Endothelial cell of hepatic sinusoid (primary cell): ENCODE data around the gene METTL22.

ENCODE experiments used
- in situ Hi-C: cut with HindIII; loops from 2 replicates; pipeline ENCODE4 v1.10.0; 2017; ENCODE audit warnings: low sequenced_read_pairs

Gene METTL22

DNA sequence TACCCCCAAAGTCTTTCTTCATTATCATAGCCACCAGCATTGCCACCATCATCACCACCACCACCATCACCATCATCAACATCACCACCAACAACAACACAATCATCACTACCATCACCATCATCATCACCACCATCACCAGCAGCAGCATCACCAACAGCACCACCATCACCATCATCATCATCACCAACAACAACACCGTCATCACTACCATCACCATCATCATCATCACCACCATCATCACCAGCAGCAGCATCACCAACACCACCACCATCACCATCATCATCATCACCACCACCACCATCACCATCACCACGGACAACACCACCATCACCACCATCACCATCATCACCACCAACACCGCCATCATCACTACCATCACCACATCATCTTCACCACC lies 30.7 kb upstream of the METTL22 start:
- in situ Hi-C loops = no loop called here

DNA sequence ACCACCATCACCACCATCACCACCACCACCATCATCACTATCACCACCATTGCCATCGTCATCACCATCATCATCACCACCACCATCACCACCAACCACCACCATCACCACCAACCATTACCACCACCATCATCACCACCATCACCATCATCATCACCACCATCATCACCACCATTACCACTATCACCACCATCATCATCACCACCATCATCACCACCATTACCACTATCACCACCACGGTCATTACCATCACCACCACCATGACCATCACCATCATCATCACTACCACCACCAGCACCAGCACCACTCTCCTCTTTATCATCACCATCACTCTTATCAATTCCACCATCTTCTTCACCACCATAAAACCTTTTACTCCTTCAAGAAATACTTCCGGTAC lies 30.0 kb upstream of the METTL22 start:
- in situ Hi-C loops = no loop called here

DNA sequence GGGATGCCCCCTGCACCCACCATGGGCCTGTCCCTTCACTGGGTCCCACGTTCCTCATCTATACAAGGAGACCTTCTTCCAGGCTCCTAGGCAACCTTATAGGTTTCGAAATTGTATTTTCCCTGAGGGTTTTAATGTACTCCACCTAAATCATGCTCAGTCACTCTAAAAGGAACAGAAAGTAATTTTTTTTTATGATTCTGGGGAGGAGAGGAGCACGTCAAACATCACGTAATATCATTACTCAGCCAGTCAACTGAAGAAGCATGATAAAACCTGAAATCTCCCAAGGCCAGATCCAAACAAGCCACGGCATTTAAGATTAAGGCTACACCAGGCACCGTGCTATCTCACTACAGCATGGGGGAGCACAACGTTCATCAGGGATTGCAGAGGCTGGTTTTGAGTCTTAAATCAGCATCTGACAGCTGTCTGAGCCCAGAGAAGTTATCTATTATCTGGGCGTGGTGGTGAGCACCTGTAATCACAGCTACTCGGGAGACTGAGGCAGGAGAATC lies 27.3 kb upstream of the METTL22 start:
- in situ Hi-C loops = no loop called here

DNA sequence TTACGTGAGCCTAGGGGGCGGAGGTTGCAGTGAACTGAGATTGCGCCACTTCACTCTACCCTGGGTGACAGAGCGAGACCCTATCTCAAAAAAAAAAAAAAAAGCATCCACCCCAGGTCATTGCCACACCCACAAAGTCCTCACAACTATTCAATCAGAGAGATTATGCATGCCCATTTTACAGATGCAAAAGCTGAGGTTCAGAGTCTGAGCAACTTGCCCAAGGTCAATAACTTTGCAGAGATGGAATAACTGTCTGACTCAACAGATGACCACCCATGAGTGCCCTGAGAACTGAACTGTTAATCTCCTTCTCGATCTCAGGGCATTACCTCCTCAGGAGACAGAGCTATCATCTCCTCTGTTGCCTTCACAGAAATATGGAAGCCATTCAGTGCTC lies 25.7 kb upstream of the METTL22 start:
- in situ Hi-C loops = no loop called here

DNA sequence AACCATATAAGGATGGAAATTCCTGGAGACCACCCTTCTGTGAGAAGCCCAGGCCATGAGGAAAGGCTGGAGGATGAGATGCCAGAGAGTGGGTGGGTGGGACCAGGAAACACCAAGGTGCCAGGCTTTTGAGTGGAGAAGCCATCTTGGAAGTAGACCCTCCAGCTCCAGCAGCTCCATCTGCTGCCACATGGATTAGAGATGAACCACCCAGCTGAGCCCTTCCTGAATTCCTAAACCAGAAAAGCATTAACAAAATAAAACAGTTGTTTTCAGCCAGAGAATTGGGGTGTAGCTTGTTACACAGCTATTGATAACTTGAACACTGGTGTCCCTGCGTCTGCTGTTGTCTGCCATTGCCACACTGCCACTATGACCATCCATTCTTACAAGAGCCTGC lies 24.9 kb upstream of the METTL22 start:
- in situ Hi-C loops = no loop called here

DNA sequence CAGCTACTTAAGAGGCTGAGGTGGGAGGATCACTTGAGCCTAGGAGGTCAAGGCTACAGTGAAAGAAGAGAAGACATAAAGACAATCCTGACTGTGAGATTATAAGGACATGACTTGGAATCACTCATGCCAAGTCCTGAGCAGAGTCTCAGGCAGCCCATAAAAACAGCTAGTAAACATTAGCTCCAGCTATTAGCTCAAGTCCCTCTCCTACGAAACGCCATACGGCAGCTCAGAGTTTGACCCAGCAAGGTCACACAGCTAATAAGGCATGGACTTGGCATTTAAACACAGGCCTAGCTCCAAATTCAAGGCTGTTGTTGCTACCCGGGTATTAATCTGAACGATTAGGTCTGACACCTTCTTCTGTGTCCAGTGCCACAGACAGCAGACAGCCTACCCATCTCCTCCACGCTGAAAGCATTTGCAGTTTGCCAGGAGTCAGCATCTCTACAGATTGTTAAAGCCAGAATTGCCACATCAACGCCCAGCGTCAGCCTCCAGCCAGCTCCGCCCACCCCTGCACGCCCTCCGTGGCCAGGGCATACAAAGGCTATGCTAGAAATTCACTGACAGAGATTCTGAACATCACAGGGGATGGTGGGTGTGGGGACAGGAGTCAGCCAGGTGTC lies 21.2 kb upstream of the METTL22 start:
- in situ Hi-C loops = no loop called here

DNA sequence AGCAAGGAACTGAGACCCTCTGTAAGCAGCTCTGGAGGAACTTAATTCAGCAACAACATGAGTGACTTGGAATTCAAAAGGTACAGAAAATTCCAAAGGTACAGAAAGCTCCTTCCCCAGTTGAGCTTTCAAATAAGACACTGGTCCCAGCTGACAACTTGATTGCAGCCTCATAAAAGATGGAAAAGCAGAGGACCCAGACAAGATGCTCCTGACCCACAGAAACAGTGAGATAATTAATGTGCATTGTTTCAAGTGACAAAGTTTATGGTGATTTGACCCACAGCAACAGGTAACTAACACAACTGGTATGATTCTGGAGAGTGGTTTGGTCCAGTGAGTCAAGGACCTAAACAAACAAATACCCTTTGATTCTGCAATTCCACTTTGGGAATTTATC lies 15.9 kb upstream of the METTL22 start:
- in situ Hi-C loops = no loop called here

DNA sequence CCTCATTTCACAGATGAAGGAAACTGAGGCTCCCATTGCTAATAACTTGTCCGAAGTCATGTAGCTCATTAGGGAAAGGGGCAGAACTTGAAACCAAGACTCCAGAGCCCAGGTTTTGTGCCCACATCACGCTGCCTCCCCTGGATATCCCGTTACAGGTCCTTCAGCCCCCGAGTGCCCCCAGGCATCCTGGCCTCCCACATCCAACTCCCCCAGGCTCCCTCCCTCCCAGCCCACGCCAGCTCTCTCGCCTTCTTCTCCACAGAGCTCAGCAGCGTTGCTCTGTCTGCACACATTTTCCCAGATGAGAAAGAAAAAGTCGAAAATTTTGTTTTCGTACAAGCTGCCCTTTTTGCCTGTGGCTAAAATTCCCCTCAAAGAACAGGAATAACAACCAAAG lies 14.3 kb upstream of the METTL22 start:
- in situ Hi-C loops = no loop called here

DNA sequence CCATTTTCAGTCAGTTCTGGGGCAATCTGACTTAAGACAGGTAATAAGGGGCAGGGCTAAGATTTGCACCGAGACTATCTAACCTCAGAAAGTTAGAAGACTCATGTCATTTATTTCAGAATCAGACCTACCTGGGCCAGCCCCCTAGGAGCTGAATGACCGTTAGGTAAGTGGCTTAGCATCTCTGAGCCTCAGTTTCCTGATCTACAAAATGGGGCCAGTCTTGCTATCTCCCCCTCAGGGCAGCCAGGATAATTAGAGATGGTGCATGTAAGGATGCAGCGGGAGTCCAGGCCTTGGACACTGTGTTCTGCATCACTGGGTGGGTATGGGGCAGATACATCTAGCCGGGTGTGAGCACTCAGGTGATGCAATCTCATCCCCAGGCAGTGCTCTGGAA lies 10.4 kb upstream of the METTL22 start:
- in situ Hi-C loops = no loop called here

DNA sequence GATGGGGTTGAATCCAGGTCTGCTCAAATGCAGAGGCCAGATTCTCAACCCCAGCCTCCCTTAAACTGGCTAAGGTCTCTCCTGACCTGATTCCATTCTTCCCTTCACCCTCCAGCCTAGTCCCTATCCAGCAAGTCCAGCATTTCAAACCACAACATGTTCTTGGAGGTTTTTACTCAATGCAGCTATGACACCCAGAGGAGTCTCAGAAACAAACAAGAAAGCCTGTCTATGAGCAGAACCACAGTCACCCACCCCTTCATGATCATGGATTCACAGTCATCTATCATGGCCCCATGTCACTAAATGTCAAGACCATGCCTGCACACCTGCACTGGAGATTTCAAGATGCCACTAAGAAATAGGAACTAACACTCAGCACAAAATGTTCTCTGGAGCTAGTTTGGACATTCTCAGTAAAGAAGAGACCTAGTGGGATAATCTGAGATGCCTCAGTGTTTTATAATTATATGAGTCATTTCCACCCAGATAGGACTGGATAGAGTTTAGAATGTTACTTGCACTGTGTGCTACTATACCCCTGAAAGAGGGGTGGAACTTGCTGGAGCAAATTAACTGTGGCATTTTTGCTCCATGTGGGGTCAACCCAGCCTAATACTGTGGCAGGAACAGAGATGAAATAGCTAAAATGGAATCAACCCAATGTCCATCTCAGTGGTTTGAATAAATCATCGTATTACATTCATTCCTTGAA lies 9.5 kb upstream of the METTL22 start:
- in situ Hi-C loops = no loop called here

DNA sequence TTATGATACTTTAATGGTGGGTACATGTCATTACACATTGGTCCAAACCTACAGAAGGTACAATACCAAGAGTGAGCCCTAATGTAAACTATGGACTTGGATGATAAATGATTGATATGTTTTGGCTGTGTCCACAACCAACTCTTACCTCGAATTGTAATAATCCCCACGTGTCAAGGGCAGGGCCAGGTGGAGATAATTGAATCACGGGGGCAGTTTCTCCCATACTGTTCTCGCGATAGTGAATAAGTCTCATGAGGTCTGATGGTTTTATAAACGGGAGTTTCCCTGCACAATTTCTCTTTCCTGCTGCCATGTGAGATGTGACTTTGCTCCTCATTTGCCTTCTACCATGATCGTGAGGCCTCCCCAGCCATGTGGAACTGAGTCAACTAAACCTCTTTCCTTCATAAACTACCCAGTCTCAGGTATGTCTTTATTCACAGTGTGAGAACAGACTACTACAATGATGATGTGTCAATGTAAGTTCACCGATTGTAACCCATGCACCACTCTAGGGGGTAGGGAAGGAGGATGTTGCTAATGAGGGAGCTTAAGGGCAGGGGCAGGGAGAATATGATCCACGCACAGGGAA lies 7.0 kb upstream of the METTL22 start:
- in situ Hi-C loops = no loop called here

DNA sequence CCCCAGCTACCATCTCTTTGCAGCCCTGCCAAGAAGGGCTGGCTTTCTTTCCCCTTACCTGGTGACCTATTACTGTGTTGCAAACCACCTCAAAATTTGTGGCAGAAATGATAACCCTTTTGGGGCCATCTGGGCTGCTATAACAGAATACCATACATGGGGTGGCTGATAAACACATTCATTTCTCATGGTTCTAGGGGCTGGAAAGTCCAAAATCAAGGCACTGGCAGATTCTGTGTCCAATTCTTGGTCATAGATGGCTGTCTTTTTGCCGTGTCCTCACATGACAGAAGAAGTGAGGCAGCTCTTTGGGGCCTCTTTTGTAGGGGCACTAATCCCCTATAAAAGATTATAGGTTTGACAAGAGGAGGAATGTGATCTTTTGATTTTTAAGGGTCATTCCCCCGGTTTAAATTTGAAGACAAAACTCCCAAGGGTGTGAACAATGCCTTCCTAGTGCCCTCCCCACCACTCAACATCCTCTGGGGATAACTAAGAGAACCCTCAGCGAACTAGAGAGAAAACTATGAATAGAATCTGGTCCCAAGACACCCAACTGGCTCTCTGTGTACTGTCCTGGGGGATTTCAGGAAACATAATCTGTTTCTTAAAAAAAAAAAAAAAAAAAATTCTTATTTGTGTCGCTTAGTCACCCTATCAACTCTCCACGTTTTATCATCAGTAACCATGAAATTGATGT lies 1.7 kb upstream of the METTL22 start:
- in situ Hi-C loops = no loop called here

DNA sequence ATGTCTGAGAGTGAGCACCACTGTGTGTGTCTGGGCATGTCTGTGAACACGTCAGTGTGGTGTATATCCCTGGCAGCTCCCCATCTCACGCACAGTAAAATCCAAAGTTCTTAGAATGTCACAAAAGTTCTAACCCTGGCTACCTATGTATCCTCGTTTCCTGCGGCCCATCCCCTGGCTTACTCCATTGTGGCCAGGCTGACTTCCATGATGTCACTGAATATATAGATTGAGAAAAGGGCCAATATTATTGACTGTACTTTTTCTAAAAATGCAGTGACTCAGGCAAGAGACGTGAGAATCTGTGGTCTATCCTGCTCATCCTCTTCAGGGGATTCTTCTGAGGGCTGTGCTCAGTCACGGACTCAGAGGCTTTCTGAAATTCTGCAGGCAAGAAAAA lies 963 bp upstream of the METTL22 start:
- in situ Hi-C loops = no loop called here

DNA sequence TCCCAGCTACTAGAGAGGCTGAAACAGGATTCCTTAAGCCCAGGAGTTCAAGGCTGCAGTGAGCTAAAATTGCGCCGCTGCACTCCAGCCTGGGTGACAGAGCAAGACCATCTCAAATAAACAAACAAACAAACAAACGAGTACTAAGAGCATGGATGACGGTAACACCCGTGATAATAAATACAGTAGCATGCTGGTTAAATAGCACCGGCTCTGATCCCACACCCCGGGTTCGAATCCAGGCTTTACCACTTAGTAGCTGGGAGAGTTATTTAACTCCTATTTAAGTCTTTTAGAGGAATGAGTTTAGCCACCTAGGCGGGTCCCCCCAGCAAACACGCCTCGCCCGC lies 301 bp upstream of the METTL22 start:
- in situ Hi-C loops = no loop called here

DNA sequence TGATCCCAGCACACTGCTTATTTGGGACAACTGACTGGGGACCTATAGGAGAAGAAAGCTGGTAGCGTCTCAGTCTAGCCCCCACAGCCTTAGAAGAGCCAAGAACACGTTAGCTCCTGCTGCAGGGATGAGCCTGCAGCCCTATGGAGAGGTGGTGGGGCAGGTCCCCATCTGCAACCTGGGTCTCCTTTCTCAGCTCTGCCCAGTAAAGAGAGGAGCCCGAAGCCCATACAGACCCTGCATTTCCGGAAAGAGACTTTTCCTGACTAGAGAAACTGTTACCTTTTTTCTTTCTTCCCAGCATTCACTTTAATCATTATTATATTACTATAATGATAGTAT lies 788 bp downstream of the METTL22 start:
- in situ Hi-C loops = no loop called here

DNA sequence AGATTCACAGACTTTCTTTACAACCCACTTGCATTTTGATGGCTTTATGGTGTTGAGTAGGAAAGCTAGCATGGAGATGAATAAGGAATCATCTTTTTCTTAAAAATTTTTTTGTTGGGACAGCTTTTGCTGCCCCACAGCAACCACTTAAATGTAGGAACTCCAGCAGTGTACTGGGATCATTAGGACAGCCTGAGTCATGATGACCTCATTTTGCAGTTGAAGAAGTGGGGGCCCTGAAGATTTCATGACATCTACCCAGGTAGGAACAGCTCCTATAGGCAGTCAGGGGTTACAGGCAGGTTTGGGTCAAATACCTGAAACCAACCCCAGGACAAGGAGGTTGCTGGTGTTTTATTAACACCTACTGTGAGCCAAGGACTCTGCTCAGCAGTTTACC lies 2.1 kb downstream of the METTL22 start:
- in situ Hi-C loops = no loop called here

DNA sequence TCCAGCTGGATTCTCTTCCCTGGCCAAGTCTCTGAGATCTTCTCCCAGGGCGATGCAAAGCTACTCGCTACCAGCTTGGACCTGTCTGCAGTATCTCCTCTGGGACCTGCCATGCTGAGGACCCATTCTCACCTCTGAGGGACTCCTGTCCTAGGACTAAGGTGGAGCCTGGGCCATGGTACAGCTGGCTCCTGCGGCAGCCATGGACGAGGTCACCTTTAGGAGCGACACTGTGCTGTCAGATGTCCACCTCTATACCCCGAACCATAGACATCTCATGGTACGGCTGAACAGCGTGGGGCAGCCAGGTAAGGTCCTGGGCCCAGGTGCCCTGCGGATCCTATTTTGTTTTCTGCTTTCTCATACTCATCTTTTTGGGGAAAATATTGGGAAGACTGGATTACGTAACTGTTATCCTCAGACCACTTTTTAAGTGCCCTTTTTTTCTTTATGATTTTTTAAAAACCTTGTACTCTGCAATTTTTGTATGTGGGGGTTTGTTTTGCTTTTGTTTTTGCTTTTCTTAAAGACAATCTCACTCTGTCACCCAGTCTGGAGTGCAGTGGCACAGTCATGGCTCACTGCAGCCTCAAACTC lies 4.1 kb downstream of the METTL22 start:
- in situ Hi-C loops = no loop called here

DNA sequence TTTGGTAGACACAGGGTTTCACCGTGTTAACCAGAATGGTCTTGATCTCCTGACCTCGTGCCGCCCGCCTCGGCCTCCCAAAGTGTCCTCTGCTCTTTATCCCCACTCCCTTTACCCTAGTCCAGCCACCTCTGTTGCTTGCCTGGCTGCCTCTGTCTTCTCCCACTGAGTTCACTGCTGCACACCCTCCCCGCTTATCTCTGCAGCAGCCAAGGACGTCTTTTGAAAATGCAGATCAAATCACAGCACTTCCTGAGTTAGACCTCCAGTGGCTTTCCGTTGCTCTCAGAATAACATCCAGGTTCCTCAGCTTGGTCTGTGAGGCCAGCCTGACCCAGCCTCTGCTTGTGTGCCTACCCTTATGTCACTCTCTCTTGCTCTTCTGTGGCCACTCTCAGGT lies 5.4 kb downstream of the METTL22 start:
- in situ Hi-C loops = no loop called here

DNA sequence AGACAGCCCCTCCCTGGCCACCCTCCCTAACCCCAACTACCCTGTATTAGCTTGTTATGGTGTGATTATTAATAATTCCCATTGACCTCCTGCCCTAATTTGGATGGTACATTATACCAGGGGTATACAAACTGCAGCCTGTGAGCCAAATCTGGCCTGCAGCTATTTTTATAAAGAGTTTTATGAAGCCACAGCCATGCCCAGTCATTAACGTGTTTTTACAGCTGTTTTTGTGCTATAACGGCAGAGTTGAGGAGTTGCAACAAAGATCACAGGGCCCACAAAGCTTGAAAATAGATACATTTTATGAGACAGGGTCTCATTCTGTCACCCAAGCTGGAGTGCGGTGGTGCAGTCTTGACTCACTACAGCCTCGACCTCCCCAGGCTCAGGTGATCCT lies 6.0 kb downstream of the METTL22 start:
- in situ Hi-C loops = no loop called here

DNA sequence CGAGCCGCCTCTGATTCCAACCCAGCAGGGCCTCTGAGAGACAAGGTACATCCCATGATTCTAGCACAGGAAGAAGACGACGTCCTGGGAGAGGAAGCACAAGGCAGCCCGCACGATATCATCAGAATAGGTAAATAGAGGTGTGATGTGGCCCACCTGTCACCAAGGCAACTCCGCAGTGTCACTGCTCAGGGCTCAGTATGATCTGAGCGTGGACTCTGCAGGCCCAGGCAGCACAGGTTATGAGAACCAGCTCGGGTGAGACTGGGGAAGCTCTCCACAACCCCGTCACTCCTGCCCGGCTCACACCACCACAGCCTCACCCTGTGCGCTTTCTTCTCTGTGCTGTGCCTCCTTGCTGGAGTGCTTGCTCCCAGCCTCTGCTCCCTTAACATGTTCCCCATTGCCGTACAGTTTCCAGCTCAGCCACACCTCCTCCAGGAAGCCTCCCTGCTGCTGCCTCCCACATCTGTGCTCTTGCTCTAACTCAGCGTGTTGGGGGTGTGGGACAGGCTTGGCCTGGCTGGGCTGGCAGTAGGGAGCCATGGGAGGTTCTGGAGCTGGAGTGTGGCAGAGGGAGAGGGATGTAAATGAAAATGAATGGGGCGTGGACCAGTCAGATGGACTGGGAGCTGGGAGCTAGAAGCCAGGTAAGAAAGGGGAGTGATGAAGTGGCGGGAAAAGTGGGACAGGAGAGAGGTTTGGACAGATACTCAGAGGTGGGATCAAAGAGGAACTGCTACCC lies 7.7 kb downstream of the METTL22 start:
- in situ Hi-C loops = no loop called here
